GM18505 (cell line): ENCODE data around the gene ABCA13.

Source experiments
- ATAC-seq: cut with Tn5 transposase; IDR thresholded peaks from one replicate; pipeline ENCODE4 v1.9.1; 2021; ENCODE audit not compliant: unreplicated experiment
- POLR2A ChIP-seq: IDR thresholded peaks from 4 replicates; pipeline ENCODE4 v1.6.1; 2011; ENCODE audit warnings: borderline replicate concordance; ENCODE audit not compliant: insufficient read depth, insufficient read length; ENCODE audit errors: extremely low read depth

ABCA13 gene

GRCh38 chr7:48408731-48409130 lies 237.5 kb downstream of the ABCA13 start:
- no peak for TF ChIP-seq POLR2A
- no peak for ATAC-seq

GRCh38 chr7:48411619-48412018 lies 240.4 kb downstream of the ABCA13 start:
- ATAC-seq = no peak
- no peak for TF ChIP-seq POLR2A

GRCh38 chr7:48414011-48414732 lies 242.9 kb downstream of the ABCA13 start:
- no peak for ATAC-seq
- TF ChIP-seq POLR2A = no peak

DNA sequence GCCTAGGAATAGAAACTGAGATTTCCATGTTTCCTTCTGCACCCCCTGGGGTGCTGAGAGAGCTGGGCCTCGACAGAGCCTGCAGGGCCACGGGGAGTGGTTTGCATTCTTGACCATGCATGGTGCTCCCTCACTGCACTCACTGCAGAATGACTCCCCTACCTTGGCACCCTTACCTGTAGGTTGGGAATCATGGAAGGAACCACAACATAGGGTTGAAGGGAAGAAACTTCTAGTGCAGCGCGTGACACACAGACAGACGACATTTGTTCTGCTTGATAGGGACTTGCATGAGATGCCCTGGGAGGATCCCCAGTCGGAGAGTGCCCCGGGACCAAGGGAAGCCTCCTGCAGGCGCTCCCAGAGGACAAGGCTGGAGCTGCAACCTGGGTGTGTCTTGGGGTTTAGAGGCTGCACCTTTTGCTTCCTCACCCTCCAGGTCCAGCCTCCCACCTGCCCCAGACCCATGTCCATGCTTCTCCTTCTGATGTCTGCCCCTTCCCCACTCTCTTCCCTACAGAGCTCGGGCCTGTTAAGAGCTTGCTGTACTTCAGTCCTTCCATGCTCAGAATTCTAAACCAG lies 245.2 kb downstream of the ABCA13 start:
- ATAC-seq = no peak
- no peak for TF ChIP-seq POLR2A

DNA sequence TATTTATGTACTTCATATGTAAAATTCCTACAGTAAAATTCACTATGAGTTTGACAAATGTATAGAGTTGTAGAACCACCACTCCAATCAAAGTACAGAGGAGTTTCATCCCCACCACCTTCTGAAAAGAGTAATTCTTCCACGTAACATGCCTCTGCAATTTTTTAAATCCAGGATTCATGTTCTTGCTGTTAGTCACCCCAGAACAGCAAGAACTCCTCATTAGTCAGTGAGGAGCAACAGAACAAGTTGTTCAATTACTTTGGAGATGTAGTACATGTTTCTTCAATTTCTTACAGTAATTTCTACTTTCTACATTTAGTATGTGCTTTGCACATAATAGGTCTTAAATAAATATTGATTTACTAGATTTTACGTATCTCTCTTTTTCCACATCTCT lies 248.1 kb downstream of the ABCA13 start:
- ATAC-seq = no peak
- TF ChIP-seq POLR2A = no peak

GRCh38 chr7:48420206-48420605 lies 248.9 kb downstream of the ABCA13 start:
- ATAC-seq = no peak
- no peak for TF ChIP-seq POLR2A

- no peak for TF ChIP-seq POLR2A
- ATAC-seq = no peak
Measured at GRCh38 chr7:48421357-48421756, 250.1 kb downstream of the ABCA13 start.

- TF ChIP-seq POLR2A = no peak
- ATAC-seq = no peak
Measured at GRCh38 chr7:48424731-48425130, 253.5 kb downstream of the ABCA13 start.

DNA sequence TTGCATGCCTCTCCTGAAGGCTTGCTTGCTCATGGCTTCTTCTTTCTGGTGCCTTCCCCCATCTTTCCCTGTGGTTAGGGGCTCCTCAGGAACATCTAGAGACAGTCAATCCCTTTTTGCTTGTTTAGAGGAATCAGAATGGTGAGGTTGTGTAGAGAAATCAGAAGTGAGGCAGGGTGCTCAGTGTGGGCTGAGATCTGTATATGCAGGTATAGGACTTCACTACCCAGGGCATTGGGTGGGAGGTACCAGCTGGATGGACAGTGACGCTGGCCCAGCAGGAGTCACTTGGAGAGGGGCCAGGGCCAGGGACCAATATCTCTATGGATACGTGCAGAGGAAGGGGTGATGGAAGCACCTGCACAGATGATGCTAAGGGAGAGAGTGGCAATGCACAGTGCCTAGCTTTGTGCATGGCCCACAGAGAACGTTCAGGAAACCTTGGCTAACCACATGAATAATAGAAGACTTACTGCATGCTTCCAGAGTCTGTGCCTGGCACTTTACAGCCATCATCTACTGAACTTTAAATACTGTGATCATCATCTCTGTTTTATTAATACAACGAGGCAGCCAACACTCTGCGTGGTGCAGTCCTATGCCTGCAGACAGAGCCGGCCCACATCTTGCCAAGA lies 255.2 kb downstream of the ABCA13 start:
- no peak for TF ChIP-seq POLR2A
- no peak for ATAC-seq

- no peak for TF ChIP-seq POLR2A
- no peak for ATAC-seq
Measured at GRCh38 chr7:48426966-48427555, 255.8 kb downstream of the ABCA13 start.

GRCh38 chr7:48427671-48428070 lies 256.4 kb downstream of the ABCA13 start:
- ATAC-seq = no peak
- TF ChIP-seq POLR2A = no peak

DNA sequence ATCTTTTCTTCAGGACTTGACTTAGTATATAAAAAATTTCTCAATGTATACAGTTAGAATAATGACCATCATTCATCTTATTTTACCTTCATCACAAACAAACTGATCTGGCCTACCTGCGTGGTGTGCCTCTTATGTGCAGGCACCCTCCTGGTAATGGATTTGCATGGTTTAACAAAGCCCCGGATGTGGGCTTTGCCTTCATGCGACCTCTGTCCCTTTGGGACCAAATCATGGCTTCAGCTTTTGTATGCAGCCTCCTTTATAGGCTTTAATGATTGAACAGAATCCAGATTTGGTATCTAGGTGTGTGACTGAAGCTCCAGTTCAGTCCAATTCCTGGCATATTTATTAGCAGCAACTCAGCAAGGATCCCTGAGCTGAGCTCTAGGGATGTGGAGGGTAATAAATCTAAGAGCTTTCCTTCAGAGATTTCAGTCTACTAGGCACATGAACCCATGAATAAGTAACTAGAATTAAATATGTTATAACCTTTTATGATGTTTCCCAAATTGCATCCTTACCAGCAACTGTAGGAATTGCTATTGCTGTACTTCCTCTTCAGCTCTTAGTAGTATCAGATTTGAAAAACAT lies 256.9 kb downstream of the ABCA13 start:
- no peak for TF ChIP-seq POLR2A
- ATAC-seq = no peak

DNA sequence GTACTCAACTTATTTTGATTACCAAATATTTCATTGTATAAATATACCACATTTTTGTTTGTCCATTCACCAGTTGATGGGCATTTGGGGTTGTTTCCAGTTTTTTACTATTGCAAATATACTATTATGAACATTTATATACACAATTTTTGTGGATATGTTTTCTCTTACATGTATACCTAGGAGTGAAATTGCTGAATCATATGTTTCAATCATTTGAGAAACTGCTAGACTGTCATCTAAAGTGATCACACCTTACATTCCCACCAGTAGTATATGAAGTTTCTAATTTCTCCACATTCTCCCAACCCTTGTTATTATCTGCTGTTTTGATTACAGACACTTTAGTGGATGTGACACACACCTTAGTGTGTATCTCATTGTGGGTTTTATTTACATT lies 257.9 kb downstream of the ABCA13 start:
- TF ChIP-seq POLR2A = no peak
- ATAC-seq = no peak

DNA sequence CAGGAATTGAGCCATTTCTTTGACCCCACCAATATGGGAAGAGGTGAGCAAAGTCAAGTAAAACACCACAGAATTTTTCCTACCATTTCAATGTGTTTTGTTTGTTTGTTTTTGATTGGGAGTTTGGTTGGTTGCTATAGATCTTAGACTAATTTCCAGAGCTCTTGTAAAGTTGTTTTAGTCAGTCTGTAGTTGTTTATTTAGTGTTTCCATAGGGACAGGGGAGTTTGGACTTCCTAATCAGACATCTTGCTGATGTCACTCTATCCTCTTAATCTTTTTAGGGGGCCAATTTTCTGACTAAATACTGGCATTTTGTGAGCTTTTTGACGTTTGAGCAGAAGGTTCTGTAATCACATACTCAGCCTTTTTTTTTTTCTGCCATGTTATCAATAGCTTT lies 266.9 kb downstream of the ABCA13 start:
- no peak for TF ChIP-seq POLR2A
- ATAC-seq = no peak

GRCh38 chr7:48441848-48442492 lies 270.7 kb downstream of the ABCA13 start:
- no peak for ATAC-seq
- TF ChIP-seq POLR2A = no peak
